HepG2 (cell line): ENCODE data around the gene MLLT10.

Source experiments
- CTCF ChIP-seq: sonication (generic); formaldehyde crosslinking; IDR thresholded peaks from 2 replicates; pipeline ENCODE4 v1.5.0; 2020; ENCODE audit warnings: mild to moderate bottlenecking, missing genetic modification reagents, moderate library complexity
- ETV6 ChIP-seq: sonication (generic); formaldehyde crosslinking; conservative IDR thresholded peaks from 2 replicates; pipeline ENCODE4 v1.4.0; 2020; ENCODE audit warnings: missing genetic modification reagents
- HNRNPLL ChIP-seq: fragments of 200-400 bp; formaldehyde crosslinking; IDR thresholded peaks from 2 replicates; pipeline ENCODE4 v1.6.1; 2017; ENCODE audit warnings: mild to moderate bottlenecking, low read depth, low read length; ENCODE audit not compliant: poor library complexity, severe bottlenecking
- NFIC ChIP-seq: IDR thresholded peaks from 2 replicates; pipeline ENCODE4 v1.6.1; 2012; ENCODE audit warnings: mild to moderate bottlenecking, low read length, inconsistent platforms
- SETDB1 ChIP-seq: sonication (generic); formaldehyde crosslinking; IDR thresholded peaks from 2 replicates; pipeline ENCODE4 v1.5.1; 2020; ENCODE audit warnings: missing genetic modification reagents, mild to moderate bottlenecking, borderline replicate concordance
- SIN3A ChIP-seq: IDR thresholded peaks from 2 replicates; pipeline ENCODE4 v1.6.1; 2011; ENCODE audit warnings: low read depth, mild to moderate bottlenecking, control low read depth, low read length, borderline replicate concordance
- SMAD1 ChIP-seq: sonication (generic); formaldehyde crosslinking; IDR thresholded peaks from 2 replicates; pipeline ENCODE4 v1.4.0; 2020; ENCODE audit warnings: missing genetic modification reagents, low read depth, mild to moderate bottlenecking, borderline replicate concordance
- SP1 ChIP-seq, 2 experiments: fragments of 450-650 bp in 1 of 2; sonication (generic) in 1 of 2; formaldehyde crosslinking in 1 of 2; IDR thresholded peaks; 2 replicates each; pipeline versions ENCODE4 v1.4.0 to v1.6.1; 2016 to 2020; ENCODE audit warnings: missing genetic modification reagents in 1 of 2
- SYNCRIP ChIP-seq: fragments of 200-400 bp; formaldehyde crosslinking; IDR thresholded peaks from 2 replicates; pipeline ENCODE4 v1.6.1; 2018; ENCODE audit warnings: mild to moderate bottlenecking, low read depth, low read length; ENCODE audit not compliant: insufficient read depth
- ZNF746 ChIP-seq: sonication (generic); formaldehyde crosslinking; IDR thresholded peaks from 2 replicates; pipeline ENCODE4 v1.8.0; 2022; ENCODE audit warnings: mild to moderate bottlenecking, missing genetic modification reagents

GRCh38 chr10:21696302-21696701 is 162.3 kb downstream of the MLLT10 start:
- no peak for TF ChIP-seq SP1 (IDR thresholded peaks at IDR 0.05)
- no peak for TF ChIP-seq SP1 (CRISPR knock-in tag; IDR thresholded peaks at IDR 0.05)
- no peak for TF ChIP-seq SMAD1 (CRISPR knock-in tag)
- no peak for TF ChIP-seq SIN3A
- no peak for TF ChIP-seq ETV6 (CRISPR knock-in tag)
- no peak for TF ChIP-seq SETDB1
- TF ChIP-seq ZNF746 = no peak
- no peak for TF ChIP-seq NFIC
- no peak for TF ChIP-seq SYNCRIP
- no peak for TF ChIP-seq CTCF
- TF ChIP-seq HNRNPLL = no peak
